ENCODE results near the gene TRPM3. TPM values are rescaled to one million over a fixed set of nuclear protein-coding genes. Genes with fewer than 3 reads are reported as not detected.

Gene TRPM3
- total RNA-seq, 1 donor = under 0.01 TPM

GRCh38 chr9:70773579-70773978 is 347.8 kb downstream of the TRPM3 start:
- TF ChIP-seq, protein P1, sequence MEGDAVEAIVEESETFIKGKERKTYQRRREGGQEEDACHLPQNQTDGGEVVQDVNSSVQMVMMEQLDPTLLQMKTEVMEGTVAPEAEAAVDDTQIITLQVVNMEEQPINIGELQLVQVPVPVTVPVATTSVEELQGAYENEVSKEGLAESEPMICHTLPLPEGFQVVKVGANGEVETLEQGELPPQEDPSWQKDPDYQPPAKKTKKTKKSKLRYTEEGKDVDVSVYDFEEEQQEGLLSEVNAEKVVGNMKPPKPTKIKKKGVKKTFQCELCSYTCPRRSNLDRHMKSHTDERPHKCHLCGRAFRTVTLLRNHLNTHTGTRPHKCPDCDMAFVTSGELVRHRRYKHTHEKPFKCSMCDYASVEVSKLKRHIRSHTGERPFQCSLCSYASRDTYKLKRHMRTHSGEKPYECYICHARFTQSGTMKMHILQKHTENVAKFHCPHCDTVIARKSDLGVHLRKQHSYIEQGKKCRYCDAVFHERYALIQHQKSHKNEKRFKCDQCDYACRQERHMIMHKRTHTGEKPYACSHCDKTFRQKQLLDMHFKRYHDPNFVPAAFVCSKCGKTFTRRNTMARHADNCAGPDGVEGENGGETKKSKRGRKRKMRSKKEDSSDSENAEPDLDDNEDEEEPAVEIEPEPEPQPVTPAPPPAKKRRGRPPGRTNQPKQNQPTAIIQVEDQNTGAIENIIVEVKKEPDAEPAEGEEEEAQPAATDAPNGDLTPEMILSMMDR (IDR thresholded peaks at IDR 0.05; ENCODE audit: insufficient read depth, low read depth, low read length) = no peak
- H3K4me3 ChIP-seq (ENCODE audit: low read depth, low read length) = no peak overlapping the region
- no peak for DNase-seq (ENCODE audit: low read depth)

GRCh38 chr9:70772601-70773000 is 348.8 kb downstream of the TRPM3 start:
- TF ChIP-seq, protein P1 (IDR thresholded peaks at IDR 0.05; ENCODE audit: insufficient read depth, low read depth, low read length) = no peak
- no peak for DNase-seq (ENCODE audit: low read depth)
- H3K4me3 ChIP-seq (ENCODE audit: low read depth, low read length) = no peak overlapping the region

GRCh38 chr9:70765946-70766345 is 355.5 kb downstream of the TRPM3 start:
- no peak for DNase-seq (ENCODE audit: low read depth)
- no peak overlapping the region for H3K4me3 ChIP-seq (ENCODE audit: low read depth, low read length)
- TF ChIP-seq, protein P1 (IDR thresholded peaks at IDR 0.05; ENCODE audit: insufficient read depth, low read depth, low read length) = no peak

GRCh38 chr9:70761139-70761670 is 360.2 kb downstream of the TRPM3 start:
- TF ChIP-seq, protein P1 (IDR thresholded peaks at IDR 0.05; ENCODE audit: insufficient read depth, low read depth, low read length) = no peak
- no peak for DNase-seq (ENCODE audit: low read depth)
- no peak overlapping the region for H3K4me3 ChIP-seq (ENCODE audit: low read depth, low read length)

DNA sequence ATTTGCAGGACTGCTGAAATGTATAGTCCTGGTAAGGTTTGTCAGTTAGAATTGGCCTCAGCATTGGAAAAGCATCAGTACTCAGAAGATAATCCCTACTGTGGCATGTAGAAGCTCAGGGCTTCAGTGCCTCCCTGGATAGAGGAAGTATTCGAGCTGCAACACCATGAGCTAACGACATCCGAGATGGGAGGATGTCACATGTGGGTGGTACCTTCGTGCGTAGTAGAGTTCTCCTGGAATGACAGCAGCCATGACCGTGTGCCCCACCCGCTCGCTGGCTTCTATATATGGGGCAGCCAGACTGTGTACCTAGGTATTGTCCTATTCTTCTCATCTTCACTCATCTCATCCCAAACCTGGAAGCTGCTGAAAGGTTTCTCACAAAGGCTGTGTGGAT is 361.2 kb downstream of the TRPM3 start:
- TF ChIP-seq, protein P1 (IDR thresholded peaks at IDR 0.05; ENCODE audit: insufficient read depth, low read depth, low read length) = no peak
- DNase-seq (ENCODE audit: low read depth) = no peak
- H3K4me3 ChIP-seq (ENCODE audit: low read depth, low read length) = no peak overlapping the region

GRCh38 chr9:70753311-70753710 is 368.1 kb downstream of the TRPM3 start:
- H3K4me3 ChIP-seq (ENCODE audit: low read depth, low read length) = no peak overlapping the region
- no peak for DNase-seq (ENCODE audit: low read depth)
- TF ChIP-seq, protein P1 (IDR thresholded peaks at IDR 0.05; ENCODE audit: insufficient read depth, low read depth, low read length) = no peak

DNA sequence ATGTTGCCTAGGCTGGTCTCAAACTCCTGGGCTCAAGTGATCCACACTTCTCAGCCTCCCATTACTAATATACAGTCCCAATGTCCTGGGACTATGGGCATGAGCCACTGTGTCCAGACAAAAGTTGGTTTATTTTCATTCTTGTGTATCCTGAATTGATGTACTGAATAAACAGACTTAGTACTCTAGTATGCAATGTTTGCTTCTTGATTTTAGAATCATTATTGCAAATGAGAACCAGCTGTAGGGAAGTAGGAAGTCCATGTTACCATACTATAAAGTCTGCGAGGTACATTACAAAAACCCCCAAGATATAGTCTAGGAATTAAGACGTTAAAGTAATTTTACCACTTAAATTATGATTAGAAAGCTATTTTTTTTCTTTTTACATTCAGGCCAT is 372.4 kb downstream of the TRPM3 start:
- no peak for DNase-seq (ENCODE audit: low read depth)
- TF ChIP-seq, protein P1 (IDR thresholded peaks at IDR 0.05; ENCODE audit: insufficient read depth, low read depth, low read length) = no peak
- H3K4me3 ChIP-seq (ENCODE audit: low read depth, low read length) = no peak overlapping the region

Data from fibroblast of villous mesenchyme (primary cell).